GM12878 (cell line): Measurements from ENCODE around the gene IL20RB. TPM values are rescaled to one million over a fixed set of nuclear protein-coding genes. Genes with fewer than 3 reads are reported as not detected.

Source experiments
- ATF3 ChIP-seq: IDR thresholded peaks from 2 replicates; pipeline ENCODE4 v1.6.1; 2011; ENCODE audit warnings: low read depth, mild to moderate bottlenecking, low read length, moderate library complexity, borderline replicate concordance; ENCODE audit errors: extremely low read depth
- BACH1 ChIP-seq: fragments of 450-650 bp; IDR thresholded peaks from 2 replicates; pipeline ENCODE4 v1.6.1; 2017; ENCODE audit warnings: mild to moderate bottlenecking, borderline replicate concordance
- BHLHE40 ChIP-seq, 2 experiments: fragments of 450-650 bp in 1 of 2; IDR thresholded peaks; 2 replicates each; pipeline ENCODE4 v1.6.1; 2011 to 2017; ENCODE audit warnings: low read depth in 2 of 2, borderline replicate concordance in 1 of 2, improper control_type of control experiment in 1 of 2, low read length in 1 of 2, mild to moderate bottlenecking in 1 of 2
- BMI1 ChIP-seq: fragments of 450-650 bp; IDR thresholded peaks from 2 replicates; pipeline ENCODE4 v1.6.1; 2016; ENCODE audit warnings: mild to moderate bottlenecking, moderate library complexity, borderline replicate concordance
- CEBPZ ChIP-seq: fragments of 150-350 bp; IDR thresholded peaks from 2 replicates; pipeline ENCODE4 v1.6.1; 2016; ENCODE audit warnings: low read depth, low read length
- HCFC1 ChIP-seq: fragments of 150-350 bp; IDR thresholded peaks from 2 replicates; pipeline ENCODE4 v1.6.1; 2014; ENCODE audit warnings: low read length
- IKZF1 ChIP-seq: fragments of 450-650 bp; conservative IDR thresholded peaks from 2 replicates; pipeline ENCODE4 v1.6.1; 2017; ENCODE audit warnings: antibody characterized with exemption, mild to moderate bottlenecking
- IRF4 ChIP-seq: IDR thresholded peaks from 2 replicates; pipeline ENCODE4 v1.6.1; 2011; ENCODE audit warnings: low read depth, low read length
- LARP7 ChIP-seq: fragments of 450-650 bp; IDR thresholded peaks from 2 replicates; pipeline ENCODE4 v1.6.1; 2017; ENCODE audit warnings: mild to moderate bottlenecking
- MEF2B ChIP-seq: fragments of 450-650 bp; IDR thresholded peaks from 2 replicates; pipeline ENCODE4 v1.6.1; 2018; ENCODE audit warnings: mild to moderate bottlenecking, moderate library complexity; ENCODE audit not compliant: partially characterized antibody, poor library complexity, severe bottlenecking
- MTA2 ChIP-seq: fragments of 450-650 bp; IDR thresholded peaks from 2 replicates; pipeline ENCODE4 v1.6.1; 2016; ENCODE audit warnings: low read depth, mild to moderate bottlenecking, moderate library complexity
- MYC ChIP-seq: IDR thresholded peaks from 2 replicates; pipeline ENCODE4 v1.6.1; 2011; ENCODE audit warnings: mild to moderate bottlenecking, low read length, moderate library complexity, inconsistent platforms; ENCODE audit not compliant: insufficient read depth, insufficient replicate concordance, insufficient read length, severe bottlenecking
- PBX3 ChIP-seq: IDR thresholded peaks from 2 replicates; pipeline ENCODE4 v1.6.1; 2011; ENCODE audit warnings: mild to moderate bottlenecking, low read depth, low read length, moderate library complexity; ENCODE audit not compliant: insufficient replicate concordance
- RELB ChIP-seq: fragments of 450-650 bp; IDR thresholded peaks from 2 replicates; pipeline ENCODE4 v1.6.1; 2017; ENCODE audit warnings: low read depth, mild to moderate bottlenecking, moderate library complexity
- SIN3A ChIP-seq: IDR thresholded peaks from 2 replicates; pipeline ENCODE4 v1.6.1; 2012; ENCODE audit warnings: low read depth, low read length, improper control_type of control experiment
- SREBF1 ChIP-seq: IDR thresholded peaks from 2 replicates; pipeline ENCODE4 v1.6.1; 2012; ENCODE audit warnings: mild to moderate bottlenecking, low read length
- STAT3 ChIP-seq: IDR thresholded peaks from 2 replicates; pipeline ENCODE4 v1.6.1; 2011; ENCODE audit warnings: low read depth, low read length, improper control_type of control experiment
- ZBTB40 ChIP-seq: fragments of 450-650 bp; IDR thresholded peaks from 2 replicates; pipeline ENCODE4 v1.6.1; 2016; ENCODE audit warnings: mild to moderate bottlenecking, moderate library complexity, borderline replicate concordance
- ZNF217 ChIP-seq: fragments of 450-650 bp; IDR thresholded peaks from 2 replicates; pipeline ENCODE4 v1.6.1; 2017; ENCODE audit warnings: antibody characterized with exemption, mild to moderate bottlenecking
- polyA plus RNA-seq, 11 experiments: library from polyadenylated mRNA; depleted of rRNA in 4 of 11; unstranded in 6 of 11; stranded (reverse) in 5 of 11; fragments of >200 nt; fragmentation: Nextera tagmentation in 4 of 11; fragmentation: Illumina TruSeq in 1 of 11; extraction: Ambion mirVana in 4 of 11; extraction: Trizol in 1 of 11; gene quantifications; 1 replicate in 1 of 11; 2 replicates in 10 of 11; pipeline versions ENCODE4 v1.2.1 to v1.2.3, GENCODE V29; 2011 to 2016; ENCODE audit warnings: inconsistent platforms in 2 of 11, missing spikeins in 2 of 11, low read depth in 1 of 11
- total RNA-seq, 4 experiments: library from RNA; depleted of rRNA in 3 of 4; stranded (reverse); fragments of >200 nt in 3 of 4; fragmentation: Illumina TruSeq in 1 of 4; extraction: Trizol in 1 of 4; gene quantifications; 2 replicates each; pipeline versions ENCODE4 v1.2.1 to v1.2.3, GENCODE V29; 2013 to 2021

The IL20RB gene
- total and polyA plus RNA-seq, 10 of the 15 experiments (the other 5 are each of a cell fraction or from before 2014, with no cell fraction given) = 0.21 to 1.1 (median 0.54) TPM

- TF ChIP-seq ZBTB40 = no peak
- TF ChIP-seq BMI1 = no peak
- TF ChIP-seq HCFC1 = no peak
- no peak for TF ChIP-seq ATF3
- TF ChIP-seq BACH1 = no peak
- TF ChIP-seq IKZF1 = no peak
- TF ChIP-seq BHLHE40 (IDR thresholded peaks at IDR 0.05; ENCODE audit: borderline replicate concordance in 1 of 2, low read depth in 2 of 2, low read length in 1 of 2) = no peak
- peak; percentile 88 for TF ChIP-seq MTA2
- TF ChIP-seq CEBPZ = no peak
- no peak for TF ChIP-seq ZNF217
- TF ChIP-seq STAT3 = no peak
- peak; percentile 82 for TF ChIP-seq RELB
- no peak for TF ChIP-seq SREBF1
- TF ChIP-seq PBX3 = no peak
- no peak for TF ChIP-seq MYC
- TF ChIP-seq LARP7 = no peak
- peak; percentile 58 for TF ChIP-seq MEF2B
- no peak for TF ChIP-seq SIN3A
- TF ChIP-seq IRF4 = no peak
These were observed 37.8 kb upstream of the IL20RB start (continued) for GRCh38 chr3:136919799-136920580.
